Muscle layer of duodenum (tissue), 2 donors: ENCODE data around the gene MGMT.

Experiments used
- H3K27ac ChIP-seq: one replicate; pipeline ENCODE4 v1.7.0; 2013; ENCODE audit warnings: mild to moderate bottlenecking, low read length
- H3K27me3 ChIP-seq: one replicate; pipeline ENCODE4 v1.7.0; 2013; ENCODE audit warnings: low read depth, mild to moderate bottlenecking, control low read depth, low read length
- H3K36me3 ChIP-seq, 2 donors: one replicate each; pipeline ENCODE4 v1.7.0; 2013; ENCODE audit warnings: low read length in 2 of 2, control low read depth in 1 of 2, mild to moderate bottlenecking in 1 of 2; ENCODE audit not compliant: insufficient read depth in 2 of 2, control insufficient read depth in 1 of 2
- H3K4me1 ChIP-seq, 2 donors: one replicate each; pipeline ENCODE4 v1.7.0; 2013; ENCODE audit warnings: low read length in 2 of 2, mild to moderate bottlenecking in 2 of 2, control low read depth in 1 of 2, moderate library complexity in 1 of 2; ENCODE audit not compliant: insufficient read depth in 2 of 2, control insufficient read depth in 1 of 2
- H3K4me3 ChIP-seq, 2 donors: one replicate each; pipeline ENCODE4 v1.7.0; 2013; ENCODE audit warnings: low read length in 2 of 2, low read depth in 1 of 2, mild to moderate bottlenecking in 1 of 2
- H3K9me3 ChIP-seq, 2 donors: one replicate each; pipeline ENCODE4 v1.7.0; 2013; ENCODE audit warnings: low read length in 2 of 2, control low read depth in 1 of 2, mild to moderate bottlenecking in 1 of 2; ENCODE audit not compliant: control insufficient read depth in 1 of 2
- donor health status: healthy.

MGMT gene

DNA sequence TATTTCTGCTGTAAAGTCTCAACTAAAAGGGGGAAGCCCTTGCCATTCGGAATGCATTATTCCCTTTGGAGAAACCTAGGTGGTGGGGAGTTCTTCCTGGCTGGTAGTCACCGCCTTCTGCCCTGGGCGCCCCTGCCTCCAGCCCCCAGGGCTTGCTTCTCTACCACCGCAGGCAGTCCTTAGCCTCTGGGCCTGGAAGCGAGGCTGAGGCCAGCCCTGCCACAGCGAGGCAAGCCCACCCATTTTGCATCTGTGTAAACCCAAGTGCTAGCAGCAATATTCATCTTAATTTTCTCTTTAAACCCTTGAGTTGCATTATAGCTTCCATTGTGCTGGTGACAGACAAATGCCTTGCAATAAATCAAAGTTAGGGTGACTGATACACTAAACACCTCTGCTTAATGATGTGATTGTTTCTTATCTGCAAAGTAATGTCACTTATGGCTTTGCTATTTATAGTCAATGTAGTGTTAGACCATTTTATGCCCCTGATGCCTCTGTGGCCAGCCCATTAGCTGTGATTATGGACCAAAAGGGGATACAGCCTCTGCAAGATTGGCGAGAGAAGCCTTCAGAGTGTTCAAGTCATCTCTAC, 26.2 kb upstream of the MGMT start:
- Histone ChIP-seq H3K27me3 (no peaks in the 10 kb centered on the region), H3K27ac (no peak overlapping the region), H3K4me1 (no peaks in the 10 kb centered on the region), H3K36me3 (no peaks in the 10 kb centered on the region), H3K4me3 (no peak overlapping the region), H3K9me3 (no peaks in the 10 kb centered on the region)

DNA sequence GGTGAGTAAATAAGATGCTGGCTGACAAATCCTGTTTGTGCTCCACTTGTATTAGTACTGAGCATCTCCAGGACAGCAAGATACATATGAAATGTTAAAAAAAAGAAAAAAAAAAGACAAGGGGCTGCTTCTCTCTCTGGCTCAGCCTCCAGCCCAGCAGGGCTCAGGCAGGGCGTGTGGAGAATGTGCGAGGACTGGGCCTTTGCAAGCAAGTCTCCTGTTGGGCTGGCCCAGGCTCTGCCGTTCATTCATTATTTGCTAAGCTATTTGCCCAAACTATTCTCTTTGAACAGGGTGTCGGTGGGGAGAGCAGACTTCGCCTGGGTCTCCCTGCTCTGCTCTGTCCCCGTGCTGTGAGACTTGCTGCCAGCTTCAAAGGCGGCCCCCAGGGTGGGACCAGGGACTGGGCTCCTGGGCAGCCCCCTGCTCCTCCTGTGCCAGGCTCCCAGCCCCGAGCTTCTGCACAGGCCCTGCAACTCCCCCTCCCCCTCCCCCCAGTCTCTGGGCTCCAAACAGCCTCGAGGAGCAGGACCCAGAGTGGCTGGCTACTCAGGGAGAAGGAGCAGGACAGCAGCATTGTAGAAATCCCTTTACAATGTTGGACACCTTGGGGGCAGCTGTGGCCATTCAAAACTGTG, 25.6 kb upstream of the MGMT start:
- Histone ChIP-seq H3K36me3 (no peaks in the 10 kb centered on the region), H3K27me3 (no peaks in the 10 kb centered on the region), H3K4me1 (no peaks in the 10 kb centered on the region), H3K4me3 (no peak overlapping the region), H3K9me3 (no peaks in the 10 kb centered on the region), H3K27ac (no peak overlapping the region)

- Histone ChIP-seq H3K36me3 (no peaks in the 10 kb centered on the region), H3K27ac (no peak overlapping the region), H3K9me3 (no peaks in the 10 kb centered on the region), H3K4me3 (no peak overlapping the region), H3K4me1 (no peaks in the 10 kb centered on the region), H3K27me3 (no peaks in the 10 kb centered on the region)
Observed at GRCh38 chr10:129442866-129443265, 24.2 kb upstream of the MGMT start.

- no peaks in the 10 kb centered on the region for H3K27me3 ChIP-seq
- no peak overlapping the region for H3K4me3 ChIP-seq
- H3K9me3 ChIP-seq, result no peaks in the 10 kb centered on the region
- H3K27ac ChIP-seq, result no peak overlapping the region
- H3K36me3 ChIP-seq, result no peaks in the 10 kb centered on the region
- H3K4me1 ChIP-seq, result no peaks in the 10 kb centered on the region
Observed at GRCh38 chr10:129444359-129444758, 22.7 kb upstream of the MGMT start.

- Histone ChIP-seq H3K36me3 (no peaks in the 10 kb centered on the region), H3K9me3 (no peaks in the 10 kb centered on the region), H3K27me3 (no peaks in the 10 kb centered on the region), H3K27ac (no peak overlapping the region), H3K4me3 (no peak overlapping the region), H3K4me1 (no peaks in the 10 kb centered on the region)
Observed at GRCh38 chr10:129445436-129446182, 21.4 kb upstream of the MGMT start.

DNA sequence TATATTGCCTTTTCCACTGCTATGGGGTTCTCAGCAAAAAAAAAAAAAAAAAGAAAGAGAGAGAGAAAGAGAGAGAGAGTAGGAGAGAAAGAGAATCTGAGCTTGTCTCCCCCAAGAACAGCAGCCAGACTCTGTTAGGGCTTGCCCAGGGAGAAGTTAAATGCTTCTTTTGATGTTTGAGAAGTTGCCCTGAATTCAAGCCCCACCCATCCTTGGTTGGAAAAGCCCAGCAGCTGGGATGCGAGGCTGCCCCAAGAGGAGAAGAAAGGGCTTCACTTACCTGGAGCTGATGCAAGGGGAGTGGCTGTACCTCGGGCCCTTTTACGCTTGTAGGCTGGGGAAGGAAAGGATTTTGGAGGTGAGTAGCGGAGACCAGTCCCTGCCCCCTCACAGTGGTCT, 20.9 kb upstream of the MGMT start:
- Histone ChIP-seq H3K27ac (no peak overlapping the region), H3K4me3 (no peak overlapping the region), H3K27me3 (no peaks in the 10 kb centered on the region), H3K9me3 (no peaks in the 10 kb centered on the region), H3K36me3 (no peaks in the 10 kb centered on the region), H3K4me1 (no peaks in the 10 kb centered on the region)

DNA sequence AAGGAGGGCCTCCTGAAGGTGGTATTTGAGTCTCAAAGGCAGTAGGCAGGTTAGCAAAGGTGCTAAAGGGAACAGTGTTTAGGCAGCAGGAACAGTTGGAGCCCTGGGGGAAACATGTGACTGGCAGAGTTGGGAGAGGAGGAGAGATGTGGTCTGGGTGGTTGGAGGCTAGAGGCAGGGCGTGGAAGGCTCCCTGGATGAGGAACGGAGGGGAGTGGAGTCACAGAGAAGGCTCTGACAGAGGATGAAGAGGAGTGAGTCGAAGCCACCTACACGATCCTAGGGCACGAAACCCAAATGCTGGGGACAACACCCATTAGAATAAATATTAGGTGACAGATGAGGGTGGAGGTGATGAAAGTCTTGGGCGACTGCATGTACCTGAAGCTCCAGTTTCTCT, 19.6 kb upstream of the MGMT start:
- H3K9me3 ChIP-seq, result no peaks in the 10 kb centered on the region

DNA sequence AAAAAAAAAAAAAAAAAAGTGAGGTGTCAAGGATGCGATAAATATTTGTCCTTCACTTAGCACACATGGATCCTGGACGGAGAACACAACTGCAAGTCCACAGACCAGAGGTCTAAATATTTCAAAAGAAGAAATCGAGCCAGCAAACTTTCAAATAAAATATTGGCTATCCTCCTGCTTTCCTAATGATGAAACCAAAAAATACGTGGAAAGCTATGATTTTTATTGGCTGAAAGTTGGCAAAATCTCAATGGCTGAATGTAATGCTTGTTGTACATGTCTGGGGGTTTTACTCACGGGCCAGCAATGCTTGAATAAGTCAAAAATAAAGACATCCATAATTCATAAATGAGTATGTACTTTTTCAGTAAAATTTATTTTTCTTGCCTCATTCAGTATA, 19.0 kb upstream of the MGMT start:
- Histone ChIP-seq H3K27ac (no peak overlapping the region), H3K36me3 (no peaks in the 10 kb centered on the region), H3K27me3 (no peaks in the 10 kb centered on the region), H3K4me3 (no peak overlapping the region), H3K4me1 (no peaks in the 10 kb centered on the region), H3K9me3 (no peaks in the 10 kb centered on the region)

More for the DNA sequence above, 19.6 kb upstream of the MGMT start:
- Histone ChIP-seq H3K27me3 (no peaks in the 10 kb centered on the region), H3K4me1 (no peaks in the 10 kb centered on the region), H3K4me3 (no peak overlapping the region), H3K27ac (no peak overlapping the region), H3K36me3 (no peaks in the 10 kb centered on the region)

DNA sequence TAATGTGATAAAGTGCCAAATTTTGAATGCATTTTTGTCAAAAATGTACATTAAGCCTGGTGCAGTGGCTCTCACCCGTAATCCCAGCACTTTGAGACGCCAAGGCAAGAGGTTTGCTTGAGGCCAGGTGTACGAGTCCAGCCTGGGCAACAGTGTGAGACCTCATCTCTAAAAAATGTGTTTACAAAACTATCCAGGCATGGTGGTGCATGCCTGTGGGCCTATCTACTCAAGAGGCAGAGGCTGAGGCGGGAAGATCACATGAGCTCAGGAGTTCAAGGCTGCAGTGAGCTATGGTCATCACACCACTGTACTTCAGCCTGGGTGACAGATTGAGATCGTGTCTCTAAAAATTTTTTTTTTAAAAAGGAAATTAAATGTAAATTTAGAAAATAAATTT, 18.5 kb upstream of the MGMT start:
- no peak overlapping the region for H3K27ac ChIP-seq
- H3K4me1 ChIP-seq, result no peaks in the 10 kb centered on the region
- no peaks in the 10 kb centered on the region for H3K27me3 ChIP-seq
- H3K9me3 ChIP-seq, result no peaks in the 10 kb centered on the region
- H3K4me3 ChIP-seq, result no peak overlapping the region
- H3K36me3 ChIP-seq, result no peaks in the 10 kb centered on the region

DNA sequence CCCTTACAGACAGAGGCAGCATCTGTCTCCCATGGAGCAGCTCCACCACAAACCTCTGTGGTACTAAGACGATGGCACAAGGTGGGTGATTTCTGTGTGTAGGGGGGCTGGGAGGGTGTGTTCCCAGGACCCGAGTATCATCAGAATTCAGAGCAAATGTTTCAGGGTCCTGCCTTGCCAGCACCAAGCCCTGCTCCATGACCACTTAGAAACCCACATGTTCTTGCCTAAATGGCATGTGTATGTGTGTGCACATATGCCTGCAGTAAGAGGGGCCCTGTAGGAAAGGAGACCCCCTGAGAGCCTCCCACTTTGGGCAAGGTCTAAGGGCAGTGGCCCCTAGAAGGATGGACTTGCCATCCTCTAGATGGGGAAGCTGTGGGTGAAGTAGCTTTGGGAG, 17.1 kb upstream of the MGMT start:
- Histone ChIP-seq H3K9me3 (no peaks in the 10 kb centered on the region), H3K4me3 (no peak overlapping the region), H3K27ac (no peak overlapping the region), H3K4me1 (no peaks in the 10 kb centered on the region), H3K27me3 (no peaks in the 10 kb centered on the region), H3K36me3 (no peaks in the 10 kb centered on the region)

DNA sequence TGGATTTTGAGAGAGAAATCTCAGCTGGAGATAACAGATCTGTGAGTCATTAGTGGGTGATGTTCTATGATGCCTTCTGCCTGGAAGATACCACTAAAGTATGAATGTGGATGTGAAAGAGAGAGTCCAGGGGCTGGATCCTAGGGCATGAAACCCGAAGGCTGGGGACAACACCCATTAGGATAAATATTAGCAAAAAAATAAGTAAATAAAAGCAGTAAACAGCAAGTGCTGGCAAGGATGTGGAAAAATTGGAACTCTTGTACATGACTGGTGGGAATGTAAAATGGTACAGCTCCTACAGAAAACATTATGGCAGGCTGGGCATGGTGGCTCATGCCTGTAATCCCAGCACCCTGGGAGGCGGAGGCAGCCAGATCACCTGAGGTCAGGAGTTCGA, 16.6 kb upstream of the MGMT start:
- H3K36me3 ChIP-seq, result no peaks in the 10 kb centered on the region
- no peak overlapping the region for H3K27ac ChIP-seq
- H3K9me3 ChIP-seq, result no peaks in the 10 kb centered on the region
- H3K4me1 ChIP-seq, result no peaks in the 10 kb centered on the region
- H3K27me3 ChIP-seq, result no peaks in the 10 kb centered on the region
- H3K4me3 ChIP-seq, result no peak overlapping the region
